Measurements from ENCODE around the gene C2orf72. TPM values are rescaled to one million over a fixed set of nuclear protein-coding genes. Genes with fewer than 3 reads are reported as not detected.
A peak's percentile ranks its signal among the peaks of the same experiment; 100 is the strongest.
"Not testable (repeated sequence)": the region's sequence is repeated elsewhere in the genome, so short reads cannot be mapped to it uniquely, and the experiment has no call there.

Gene C2orf72
- polyA plus RNA-seq, 1 donor = 0.31 TPM

GRCh38 chr2:231046916-231047273 is 9.6 kb downstream of the C2orf72 start:
- no peak for DNase-seq

- no peak for DNase-seq
These were observed 10.1 kb downstream of the C2orf72 start for GRCh38 chr2:231047274-231047922.

GRCh38 chr2:231047923-231048915 is 10.9 kb downstream of the C2orf72 start:
- DNase-seq = no peak

GRCh38 chr2:231049286-231050017 is 12.1 kb downstream of the C2orf72 start:
- DNase-seq = no peak

GRCh38 chr2:231050018-231050901 is 12.9 kb downstream of the C2orf72 start:
- DNase-seq = no peak

- no peak for DNase-seq
These were observed 13.8 kb downstream of the C2orf72 start for GRCh38 chr2:231051116-231051515.

- peak; percentile 85 for DNase-seq
These were observed 15.4 kb downstream of the C2orf72 start for GRCh38 chr2:231052494-231053451.

GRCh38 chr2:231053846-231054245 is 16.5 kb downstream of the C2orf72 start:
- DNase-seq = no peak

- peak; percentile 95 for DNase-seq
These were observed 19.4 kb downstream of the C2orf72 start, which contains the start of gene PSMD1 for GRCh38 chr2:231056453-231057416. Gene PSMD1 (plus strand): TSS chr2:231056867. CDS start chr2:231057026, 159 bp downstream.

GRCh38 chr2:231057590-231057989 is 20.3 kb downstream of the C2orf72 start:
- no peak for DNase-seq

- DNase-seq = no peak
These were observed 21.6 kb downstream of the C2orf72 start for GRCh38 chr2:231058761-231059550.

GRCh38 chr2:231059756-231060155 is 22.4 kb downstream of the C2orf72 start:
- DNase-seq = no peak

- no peak for DNase-seq
These were observed 25.5 kb downstream of the C2orf72 start for GRCh38 chr2:231062776-231063175.

GRCh38 chr2:231063347-231063746 is 26.0 kb downstream of the C2orf72 start:
- DNase-seq = no peak

GRCh38 chr2:231065966-231066365 is 28.6 kb downstream of the C2orf72 start:
- no peak for DNase-seq

- not testable (repeated sequence) for DNase-seq
These were observed 30.2 kb downstream of the C2orf72 start for GRCh38 chr2:231067531-231067930.

GRCh38 chr2:231068525-231069222 is 31.4 kb downstream of the C2orf72 start:
- DNase-seq = no peak

All from hindlimb muscle (tissue), 1 donor.